ENCODE data around the gene DSTYK. TPM values are rescaled to one million over a fixed set of nuclear protein-coding genes. Genes with fewer than 3 reads are reported as not detected.
"Not testable (repeated sequence)": the region's sequence is repeated elsewhere in the genome, so short reads cannot be mapped to it uniquely, and the experiment has no call there.

DSTYK gene
- total RNA-seq, 4 donors from 2014 or later, result 15.3 to 21.3 (median 17.7) TPM

- no peak for DNase-seq (ENCODE audit: low spot score in 2 of 2)
- WGBS, 2 donors, result 91 to 95% methylated on average over 2 of the region's 2 CpGs
- intact Hi-C loops (cut with DNase I; ENCODE audit: low total_unique reads), result no loop called here
- TF ChIP-seq CTCF (IDR thresholded peaks at IDR 0.05) (no peak), POLR2A (IDR thresholded peaks at IDR 0.05) (no peak)
- H3K4me3 ChIP-seq (ENCODE audit: low read depth, poor library complexity, severe bottlenecking), result no peak overlapping the region
These were observed 53.4 kb downstream of the DSTYK start for GRCh38 chr1:205158048-205158616.

- intact Hi-C loops (cut with DNase I; ENCODE audit: low total_unique reads); H3K4me3 ChIP-seq (ENCODE audit: low read depth, poor library complexity, severe bottlenecking); DNase-seq (ENCODE audit: low spot score in 2 of 2): not testable (repeated sequence)
- WGBS, 2 donors, result 82 to 93% methylated on average over 3 of the region's 3 CpGs
These were observed 55.7 kb downstream of the DSTYK start for GRCh38 chr1:205155665-205156377.

- DNase-seq (ENCODE audit: low spot score in 2 of 2), result no peak
- intact Hi-C loops (cut with DNase I; ENCODE audit: low total_unique reads), result no loop called here
- no peak for TF ChIP-seq CTCF (IDR thresholded peaks at IDR 0.05)
- TF ChIP-seq POLR2A (IDR thresholded peaks at IDR 0.05), result no peak
- no peak overlapping the region for H3K4me3 ChIP-seq (ENCODE audit: low read depth, poor library complexity, severe bottlenecking)
- WGBS, 2 donors, result 93 to 95% methylated on average over 4 of the region's 4 CpGs
These were observed 59.0 kb downstream of the DSTYK start for GRCh38 chr1:205152505-205152904.

GRCh38 chr1:205150651-205151428 is 60.7 kb downstream of the DSTYK start:
- TF ChIP-seq CTCF (IDR thresholded peaks at IDR 0.05) (no peak), POLR2A (IDR thresholded peaks at IDR 0.05) (no peak)
- WGBS, 2 donors, result 82 to 92% methylated on average over 5 of the region's 5 CpGs
- no peak for DNase-seq (ENCODE audit: low spot score in 2 of 2)
- H3K4me3 ChIP-seq (ENCODE audit: low read depth, poor library complexity, severe bottlenecking), result no peak overlapping the region
- intact Hi-C loops (cut with DNase I; ENCODE audit: low total_unique reads), result no loop called here

- 78 to 84% methylated on average over 6 of the region's 6 CpGs for WGBS, 2 donors
- TF ChIP-seq CTCF (IDR thresholded peaks at IDR 0.05) (no peak), POLR2A (IDR thresholded peaks at IDR 0.05) (no peak)
- H3K4me3 ChIP-seq (ENCODE audit: low read depth, poor library complexity, severe bottlenecking), result no peak overlapping the region
These were observed 64.2 kb downstream of the DSTYK start for GRCh38 chr1:205147191-205147835.

GRCh38 chr1:205144751-205145150 is 66.8 kb downstream of the DSTYK start:
- H3K4me3 ChIP-seq (ENCODE audit: low read depth, poor library complexity, severe bottlenecking), result no peak overlapping the region
- TF ChIP-seq CTCF (IDR thresholded peaks at IDR 0.05) (no peak), POLR2A (IDR thresholded peaks at IDR 0.05) (no peak)
- 33 to 38% methylated on average over 1 of the region's 1 CpG for WGBS, 2 donors
- intact Hi-C loops (cut with DNase I; ENCODE audit: low total_unique reads), result loop anchor here (5.0 kb wide), 1 partner anchor 157 kb away; no protein-coding TSS in a partner anchor
- DNase-seq (ENCODE audit: low spot score in 2 of 2), result no peak

More at GRCh38 chr1:205147191-205147835, 64.2 kb downstream of the DSTYK start:
- no peak for DNase-seq (ENCODE audit: low spot score in 2 of 2)
- intact Hi-C loops (cut with DNase I; ENCODE audit: low total_unique reads), result no loop called here
